Keratinocyte (primary cell): ENCODE data around the gene CHST12.

ENCODE experiments used
- EZH2 ChIP-seq: IDR thresholded peaks from one replicate; pipeline ENCODE4 v1.6.1; 2012; ENCODE audit warnings: inconsistent platforms, mild to moderate bottlenecking, low read length, moderate library complexity
- TF ChIP-seq, protein P1 (sequence below), 3 experiments: IDR thresholded peaks in 1 of 3; conservative IDR thresholded peaks in 1 of 3; optimal IDR thresholded peaks in 1 of 3; 2 replicates in 2 of 3; 3 replicates in 1 of 3; pipeline versions ENCODE3 to v1.5.1; 2011; ENCODE audit warnings: low read length in 3 of 3, mild to moderate bottlenecking in 3 of 3, moderate library complexity in 2 of 3, control low read depth in 1 of 3, inconsistent platforms in 1 of 3; ENCODE audit not compliant: insufficient read depth in 2 of 3; ENCODE audit errors: extremely low read depth in 1 of 3

GRCh38 chr7:2354939-2355704 lies 48.3 kb upstream of the CHST12 start:
- TF ChIP-seq, protein P1, sequence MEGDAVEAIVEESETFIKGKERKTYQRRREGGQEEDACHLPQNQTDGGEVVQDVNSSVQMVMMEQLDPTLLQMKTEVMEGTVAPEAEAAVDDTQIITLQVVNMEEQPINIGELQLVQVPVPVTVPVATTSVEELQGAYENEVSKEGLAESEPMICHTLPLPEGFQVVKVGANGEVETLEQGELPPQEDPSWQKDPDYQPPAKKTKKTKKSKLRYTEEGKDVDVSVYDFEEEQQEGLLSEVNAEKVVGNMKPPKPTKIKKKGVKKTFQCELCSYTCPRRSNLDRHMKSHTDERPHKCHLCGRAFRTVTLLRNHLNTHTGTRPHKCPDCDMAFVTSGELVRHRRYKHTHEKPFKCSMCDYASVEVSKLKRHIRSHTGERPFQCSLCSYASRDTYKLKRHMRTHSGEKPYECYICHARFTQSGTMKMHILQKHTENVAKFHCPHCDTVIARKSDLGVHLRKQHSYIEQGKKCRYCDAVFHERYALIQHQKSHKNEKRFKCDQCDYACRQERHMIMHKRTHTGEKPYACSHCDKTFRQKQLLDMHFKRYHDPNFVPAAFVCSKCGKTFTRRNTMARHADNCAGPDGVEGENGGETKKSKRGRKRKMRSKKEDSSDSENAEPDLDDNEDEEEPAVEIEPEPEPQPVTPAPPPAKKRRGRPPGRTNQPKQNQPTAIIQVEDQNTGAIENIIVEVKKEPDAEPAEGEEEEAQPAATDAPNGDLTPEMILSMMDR (optimal IDR thresholded peaks at IDR 0.05 in 1 of 3, IDR thresholded peaks at IDR 0.05 in 1 of 3, conservative IDR thresholded peaks at IDR 0.05 in 1 of 3; ENCODE audit: extremely low read depth in 1 of 3, insufficient read depth in 2 of 3, low read length in 3 of 3) = no peak
- no peak for TF ChIP-seq EZH2
